GM18526 (cell line): ENCODE results near the gene UFSP1.

Experiments used
- POLR2A ChIP-seq: IDR thresholded peaks from 3 replicates; pipeline ENCODE4 v1.6.1; 2011; ENCODE audit not compliant: insufficient read length; ENCODE audit errors: extremely low read depth

Gene UFSP1

GRCh38 chr7:100895956-100896731, 6.6 kb upstream of the UFSP1 start:
- no peak for TF ChIP-seq POLR2A

DNA sequence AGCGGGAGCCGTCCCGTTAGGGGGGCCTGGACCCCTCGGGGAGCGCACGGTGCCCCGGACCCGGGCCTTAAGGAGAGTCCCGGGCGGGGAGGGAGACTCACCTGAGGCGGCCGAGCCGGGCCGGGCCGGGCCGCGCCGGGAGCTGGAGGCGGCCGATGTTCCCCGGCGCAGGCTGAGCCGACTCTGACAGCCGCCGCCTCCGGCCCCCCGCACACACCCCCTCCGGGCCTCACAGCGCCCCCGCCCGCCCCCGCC, 6.1 kb upstream of the UFSP1 start, which contains the start of gene ACHE:
TSS of gene ACHE (minus strand) at position 188 of the 255 bp plus-strand sequence. CDS start 1,656 bp downstream, outside the sequence.
- no peak for TF ChIP-seq POLR2A

DNA sequence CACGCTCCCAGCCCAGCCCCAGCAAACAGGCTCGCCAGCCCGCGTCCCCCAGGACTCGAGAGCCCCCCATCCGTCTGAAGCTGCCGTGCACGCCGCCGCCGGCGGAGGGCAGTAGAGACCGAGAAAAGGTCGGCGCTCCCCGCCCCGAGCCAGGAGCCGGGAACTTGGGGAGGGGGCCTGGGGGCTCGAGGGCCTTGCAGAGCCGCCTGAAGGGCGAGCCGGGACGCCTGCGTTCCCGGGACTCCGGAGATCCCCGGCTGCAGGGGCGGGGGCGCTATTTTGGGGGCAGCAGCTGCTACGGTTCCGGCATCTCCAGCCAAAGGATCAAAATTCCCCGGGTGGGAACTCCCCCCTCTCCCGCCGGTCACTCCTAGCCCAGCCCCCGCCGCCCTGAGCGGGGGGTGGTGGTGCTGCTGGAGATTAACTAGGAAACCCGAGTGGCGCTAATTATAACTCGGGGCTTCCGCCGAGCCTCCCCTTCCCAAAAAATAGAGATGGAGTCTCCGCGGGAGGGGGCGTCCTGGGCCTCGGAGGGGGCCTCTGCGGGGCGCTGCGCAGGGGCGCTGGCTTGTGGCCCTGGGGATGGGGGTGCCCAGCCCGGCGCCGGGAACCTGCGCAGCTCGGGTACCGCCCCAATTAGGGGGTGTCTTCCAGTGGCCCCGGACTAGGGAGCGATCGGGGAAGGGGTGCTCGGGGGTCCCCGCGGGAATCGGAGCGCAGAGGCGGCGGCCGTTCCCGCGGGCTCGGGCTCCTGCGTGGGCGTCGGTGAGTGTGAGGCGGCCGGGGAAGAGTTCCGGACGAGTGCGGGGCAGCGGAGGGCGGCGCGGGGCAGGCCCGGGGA, 5.6 kb upstream of the UFSP1 start:
- TF ChIP-seq POLR2A: no peak

DNA sequence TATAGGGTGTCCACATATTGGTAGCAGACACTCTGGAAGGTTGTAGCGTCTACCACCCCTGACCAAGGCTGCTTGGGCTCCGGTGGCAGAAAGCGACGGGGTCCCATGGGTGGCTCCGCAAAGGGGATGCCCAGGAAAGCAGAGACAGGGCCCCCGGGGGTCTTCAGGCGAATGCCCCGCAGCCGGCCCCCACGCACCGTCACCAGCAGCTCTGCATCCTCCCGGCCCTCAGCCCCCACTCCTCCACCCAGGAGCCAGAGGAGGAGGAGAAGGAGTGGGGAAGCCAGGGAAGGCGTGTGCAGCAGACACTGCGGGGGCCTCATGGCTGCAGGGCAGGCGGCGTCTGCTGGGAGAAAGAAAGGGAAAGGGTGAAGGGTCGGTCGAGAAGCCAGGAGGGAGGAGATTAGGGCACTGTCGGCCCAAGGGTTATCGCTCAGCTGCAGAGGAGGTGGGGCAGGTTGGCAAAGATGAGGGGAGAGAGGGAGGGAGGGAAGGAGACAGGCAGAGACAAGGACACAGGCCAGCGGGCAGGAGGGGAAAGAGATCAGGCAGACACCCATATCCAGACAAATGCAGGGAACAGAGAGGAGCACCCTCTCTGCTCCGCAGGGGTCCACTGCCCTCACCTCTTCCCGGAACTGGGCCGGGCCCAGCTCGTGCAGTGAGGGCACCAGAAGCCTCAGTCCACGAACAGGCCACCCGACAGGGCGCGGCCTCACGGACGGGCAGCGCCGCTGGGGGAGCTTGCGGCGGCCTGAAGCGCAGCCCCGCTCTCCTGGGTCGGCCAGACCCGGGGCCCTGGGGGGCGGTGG, 4.6 kb upstream of the UFSP1 start:
- TF ChIP-seq POLR2A: no peak

GRCh38 chr7:100893318-100893895, 3.9 kb upstream of the UFSP1 start:
- no peak for TF ChIP-seq POLR2A

GRCh38 chr7:100892364-100893317, 3.1 kb upstream of the UFSP1 start:
- TF ChIP-seq POLR2A: no peak

DNA sequence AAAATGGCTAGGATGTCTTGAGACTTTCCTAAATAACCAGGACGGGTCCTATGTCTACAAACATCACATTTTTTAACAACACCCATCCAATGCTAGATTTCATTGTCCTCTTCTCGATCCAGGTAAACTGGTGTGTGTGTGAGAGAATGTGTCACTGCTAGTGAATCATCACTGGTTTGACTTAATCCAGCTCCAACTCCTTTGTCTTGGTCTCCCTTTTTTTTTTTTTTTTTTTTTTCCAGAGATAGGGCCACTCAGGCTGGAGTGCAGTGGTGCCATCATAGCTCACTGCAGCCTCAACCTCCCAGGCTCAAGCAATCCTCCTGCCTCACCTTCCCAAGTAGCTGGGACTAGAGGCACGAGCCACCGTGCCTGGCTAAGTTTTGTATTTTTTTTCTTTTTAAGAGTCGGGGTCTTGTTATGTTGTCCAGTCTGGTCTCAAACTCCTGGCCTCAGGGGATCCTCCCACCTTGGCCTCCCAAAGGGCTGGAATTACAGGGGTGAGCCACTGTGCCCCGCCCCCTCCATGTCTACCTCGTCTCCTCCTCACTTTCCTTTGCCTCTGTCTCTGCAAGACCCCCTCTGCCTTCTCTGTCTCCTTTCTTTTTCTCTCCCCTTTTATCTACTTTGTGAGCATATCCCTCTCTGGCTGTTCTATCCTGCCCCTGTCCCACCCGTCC, 2.2 kb upstream of the UFSP1 start:
- TF ChIP-seq POLR2A: no peak

DNA sequence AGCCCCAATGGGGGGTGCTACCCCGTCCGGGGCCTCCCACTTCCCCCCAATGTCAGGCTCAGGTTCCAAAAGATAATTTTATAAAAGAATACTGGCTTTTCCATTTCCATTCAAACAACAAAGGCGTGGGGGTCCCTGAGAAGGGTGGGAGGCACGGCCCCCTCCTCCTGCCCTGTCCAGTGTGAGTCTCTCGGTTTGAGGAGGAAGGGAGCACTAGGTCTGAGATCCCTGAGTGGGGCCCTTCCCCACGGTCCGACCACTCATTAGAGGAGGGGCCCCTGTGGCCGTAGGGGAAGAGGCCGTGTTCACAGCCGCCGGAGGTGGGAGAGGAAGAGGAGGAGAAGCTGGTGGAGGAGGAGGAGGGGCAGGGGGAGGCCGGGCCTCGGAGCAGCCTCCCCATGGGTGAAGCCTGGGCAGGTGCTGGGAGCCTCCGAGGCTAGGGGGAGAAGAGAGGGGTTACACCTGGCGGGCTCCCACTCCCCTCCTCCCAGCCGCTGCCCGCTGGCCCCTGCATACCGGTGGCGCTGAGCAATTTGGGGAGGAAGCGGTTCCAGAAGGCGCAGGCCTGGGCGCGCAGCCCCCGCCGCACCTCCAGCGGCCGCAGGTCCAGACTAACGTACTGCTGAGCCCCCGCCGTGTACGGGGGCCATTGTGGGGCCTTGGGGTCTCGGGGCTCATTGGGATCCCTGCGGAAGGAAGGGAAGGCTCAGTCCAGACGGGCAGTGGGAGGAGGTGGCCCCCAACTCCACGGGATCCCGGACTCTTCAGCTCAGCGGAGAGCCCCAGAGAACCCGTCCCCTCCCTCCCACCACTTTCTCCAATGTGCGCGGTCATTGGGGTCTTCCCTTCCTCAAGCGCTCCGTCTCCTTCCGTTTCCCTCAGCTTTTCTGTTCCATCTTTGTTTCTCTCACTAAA, 1.4 kb upstream of the UFSP1 start:
- TF ChIP-seq POLR2A: no peak

DNA sequence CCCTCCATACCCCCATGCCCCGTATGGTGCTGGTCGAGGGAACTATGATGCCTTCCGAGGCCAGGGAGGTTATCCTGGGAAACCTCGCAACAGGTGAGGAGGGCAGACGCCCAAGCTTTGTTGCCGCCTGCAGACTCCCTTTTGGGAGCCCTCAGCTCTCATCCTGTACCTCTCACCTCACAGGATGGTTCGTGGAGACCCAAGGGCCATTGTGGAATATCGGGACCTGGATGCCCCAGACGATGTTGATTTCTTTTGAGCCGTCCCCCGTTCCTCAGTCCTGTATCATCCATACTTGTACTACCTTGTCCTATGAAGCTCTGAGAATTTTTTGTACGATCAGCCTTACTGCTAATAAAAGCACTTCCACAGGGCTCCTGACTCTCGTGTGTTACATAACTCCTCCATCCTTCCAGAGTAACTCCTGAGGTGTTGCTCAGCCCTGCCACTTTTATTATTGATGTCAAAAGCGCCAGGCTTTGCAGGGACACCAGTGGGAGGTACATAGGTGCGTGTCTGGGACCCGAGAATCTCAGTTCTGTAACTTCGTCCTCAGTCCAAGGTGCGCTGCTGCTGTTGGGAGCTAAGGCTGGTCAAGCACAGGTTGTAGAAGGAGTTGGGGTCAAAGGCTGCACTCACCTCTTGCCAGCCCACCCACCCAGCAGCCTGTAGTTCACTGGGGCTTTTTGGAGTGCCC, 1.1 kb downstream of the UFSP1 start:
- TF ChIP-seq POLR2A: no peak

- peak; percentile 52 for TF ChIP-seq POLR2A
Observed at GRCh38 chr7:100887516-100888290, 1.8 kb downstream of the UFSP1 start.

GRCh38 chr7:100886936-100887515, 2.5 kb downstream of the UFSP1 start:
- no peak for TF ChIP-seq POLR2A
